Measurements from ENCODE around the gene UST.

- TF ChIP-seq POLR2A (IDR thresholded peaks at IDR 0.05) = no peak
- no peak for TF ChIP-seq CTCF (IDR thresholded peaks at IDR 0.05)
- no peak for TF ChIP-seq POLR2AphosphoS5 (IDR thresholded peaks at IDR 0.05)
Measured at GRCh38 chr6:148890096-148890495, 143.3 kb downstream of the UST start.
